Ectodermal cell (in vitro differentiated cells): ENCODE results near the gene ESRRG. TPM values are rescaled to one million over a fixed set of nuclear protein-coding genes. Genes with fewer than 3 reads are reported as not detected.

ENCODE experiments used
- H3K27ac ChIP-seq: 2 replicates; pipeline ENCODE4 v1.7.0; 2013; ENCODE audit warnings: mild to moderate bottlenecking, low read depth, low read length; ENCODE audit not compliant: insufficient read depth, poor library complexity, severe bottlenecking
- H3K27me3 ChIP-seq: 2 replicates; pipeline ENCODE4 v1.7.0; 2013; ENCODE audit warnings: mild to moderate bottlenecking, low read length; ENCODE audit not compliant: insufficient read depth, control insufficient read depth, poor library complexity, severe bottlenecking
- H3K36me3 ChIP-seq: one replicate; pipeline ENCODE4 v1.7.0; 2013; ENCODE audit warnings: low read length; ENCODE audit not compliant: control insufficient read depth, insufficient read depth
- H3K4me1 ChIP-seq: one replicate; pipeline ENCODE4 v1.7.0; 2013; ENCODE audit warnings: low read length; ENCODE audit not compliant: control insufficient read depth, insufficient read depth
- H3K4me3 ChIP-seq: 2 replicates; pipeline ENCODE4 v1.7.0; 2013; ENCODE audit warnings: low read depth, low read length, control low read depth; ENCODE audit not compliant: insufficient read depth
- H3K9me3 ChIP-seq: 2 replicates; pipeline ENCODE4 v1.7.0; 2013; ENCODE audit warnings: mild to moderate bottlenecking, low read length, moderate library complexity; ENCODE audit not compliant: control insufficient read depth
- WGBS, 2 experiments: methylation state at CpG; one replicate each; pipeline ENCODE4 v1.1.7; 2013; ENCODE audit warnings: missing lambda C conversion rate in 2 of 2; 5-methylcytosine and 5-hydroxymethylcytosine counted together
- polyA plus RNA-seq, 4 experiments: library from polyadenylated mRNA; stranded (reverse); fragments of 50-300 nt; gene quantifications; one replicate each; pipeline ENCODE4 v1.2.3, GENCODE V29; 2013

Gene ESRRG
- polyA plus RNA-seq (2013, experiment 1 of 4), result 2.4 TPM
- 2.5 TPM for polyA plus RNA-seq (2013, experiment 2 of 4)
- polyA plus RNA-seq (2013, experiment 3 of 4), result 2.1 TPM
- polyA plus RNA-seq (2013, experiment 4 of 4), result 2.2 TPM

DNA sequence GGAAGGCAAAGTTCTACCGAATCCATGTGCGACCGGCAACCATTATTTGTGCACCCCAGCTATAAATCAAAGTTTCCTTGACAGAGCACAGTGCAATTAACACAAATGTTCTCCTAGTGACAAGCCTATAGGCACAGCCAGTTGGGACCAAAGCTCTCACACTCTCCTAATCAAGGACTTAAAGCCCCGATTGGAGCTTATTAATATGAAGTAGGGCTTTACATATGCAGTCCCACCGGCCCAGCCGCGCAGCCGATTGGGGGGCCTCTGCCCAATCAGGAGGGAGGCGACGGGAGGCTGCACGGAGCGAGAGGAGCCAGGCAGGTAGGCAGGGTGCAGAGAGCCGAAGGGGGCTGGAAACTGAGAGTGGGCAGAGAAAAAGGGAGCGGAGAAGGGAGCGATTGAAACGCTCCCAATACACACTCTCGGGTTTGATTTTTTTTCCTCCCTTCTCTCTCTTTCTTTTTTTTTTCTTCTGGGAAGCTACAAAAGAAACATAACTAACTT is at the start of gene ESRRG:
ESRRG (minus strand) TSS at position 156 of the 507 bp plus-strand sequence; CDS start at position 26, 130 bp downstream.
- no peak within 1 kb of the TSS for H3K27ac ChIP-seq
- no peaks in the 10 kb centered on the region for H3K9me3 ChIP-seq
- H3K4me3 ChIP-seq, result peak within 1 kb of the TSS; percentile 56
- WGBS, 2 experiments, result 0% methylated on average over 17 of the region's 17 CpGs
- no peaks in the 10 kb centered on the region for H3K4me1 ChIP-seq
- H3K36me3 ChIP-seq, result no peaks in the 10 kb centered on the region
- peaks cover 8% of the 10 kb centered on the region for H3K27me3 ChIP-seq

DNA sequence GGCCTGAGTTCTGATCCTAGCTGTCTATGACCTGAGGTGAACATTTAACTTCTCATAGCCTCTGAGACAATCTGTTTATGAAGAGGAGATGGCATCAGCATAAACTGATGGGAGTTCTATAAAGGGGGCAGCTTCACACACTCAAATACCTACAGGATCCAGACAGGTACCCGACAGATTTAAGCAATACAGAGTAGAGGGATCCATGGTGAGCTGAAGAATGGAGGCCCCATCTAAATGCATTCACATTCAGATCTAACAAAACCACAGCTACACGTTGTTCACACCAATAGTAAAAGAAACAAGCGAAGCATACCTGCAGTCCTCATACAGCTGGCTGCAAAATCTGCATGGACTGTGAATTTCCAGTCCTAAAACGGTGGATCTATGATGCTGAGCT is 48.7 kb upstream of the ESRRG start:
- H3K27me3 ChIP-seq, result no peaks in the 10 kb centered on the region
- H3K4me1 ChIP-seq, result no peaks in the 10 kb centered on the region
- H3K4me3 ChIP-seq, result no peak overlapping the region
- no peaks in the 10 kb centered on the region for H3K36me3 ChIP-seq
- no peaks in the 10 kb centered on the region for H3K9me3 ChIP-seq
- WGBS, 2 experiments, result 34 to 41% methylated on average over 4 of the region's 4 CpGs
- H3K27ac ChIP-seq, result no peak overlapping the region

DNA sequence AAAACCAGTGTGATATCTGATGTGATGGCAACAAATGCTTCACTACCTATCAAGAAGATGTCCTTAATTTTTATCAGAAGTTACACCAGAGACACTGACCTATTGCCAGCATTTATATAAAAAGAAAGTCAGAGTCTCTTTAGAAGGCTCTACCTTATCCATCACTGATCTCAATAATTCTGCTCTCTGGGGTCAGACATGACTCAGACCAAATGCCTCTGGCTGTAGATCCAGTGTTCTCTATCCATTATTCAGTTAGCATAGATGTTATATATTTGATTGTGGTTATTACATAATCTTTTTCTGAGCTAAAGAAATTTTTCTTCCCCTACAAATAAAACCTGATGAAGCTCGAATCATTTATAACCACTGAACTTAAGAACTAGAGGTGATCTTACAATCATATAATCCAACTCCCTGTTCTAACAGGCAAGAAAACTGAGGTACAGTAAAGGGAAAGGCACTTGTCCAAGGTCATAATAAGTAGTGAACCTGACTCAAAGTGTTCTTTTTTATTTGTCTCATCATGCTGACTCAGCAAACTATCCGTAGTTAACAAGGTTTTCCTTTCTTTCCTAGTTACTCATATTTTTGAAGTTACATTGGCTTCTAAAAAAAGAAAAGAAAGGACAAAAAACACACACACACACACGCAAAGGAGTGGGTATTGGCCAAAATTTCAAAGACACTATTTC is 43.6 kb upstream of the ESRRG start:
- H3K27ac ChIP-seq, result no peak overlapping the region
- H3K27me3 ChIP-seq, result no peaks in the 10 kb centered on the region
- H3K36me3 ChIP-seq, result no peaks in the 10 kb centered on the region
- WGBS, 2 experiments, result 76 to 94% methylated on average over 2 to 3 of the region's 3 CpGs
- no peaks in the 10 kb centered on the region for H3K9me3 ChIP-seq
- H3K4me3 ChIP-seq, result no peak overlapping the region
- no peaks in the 10 kb centered on the region for H3K4me1 ChIP-seq

DNA sequence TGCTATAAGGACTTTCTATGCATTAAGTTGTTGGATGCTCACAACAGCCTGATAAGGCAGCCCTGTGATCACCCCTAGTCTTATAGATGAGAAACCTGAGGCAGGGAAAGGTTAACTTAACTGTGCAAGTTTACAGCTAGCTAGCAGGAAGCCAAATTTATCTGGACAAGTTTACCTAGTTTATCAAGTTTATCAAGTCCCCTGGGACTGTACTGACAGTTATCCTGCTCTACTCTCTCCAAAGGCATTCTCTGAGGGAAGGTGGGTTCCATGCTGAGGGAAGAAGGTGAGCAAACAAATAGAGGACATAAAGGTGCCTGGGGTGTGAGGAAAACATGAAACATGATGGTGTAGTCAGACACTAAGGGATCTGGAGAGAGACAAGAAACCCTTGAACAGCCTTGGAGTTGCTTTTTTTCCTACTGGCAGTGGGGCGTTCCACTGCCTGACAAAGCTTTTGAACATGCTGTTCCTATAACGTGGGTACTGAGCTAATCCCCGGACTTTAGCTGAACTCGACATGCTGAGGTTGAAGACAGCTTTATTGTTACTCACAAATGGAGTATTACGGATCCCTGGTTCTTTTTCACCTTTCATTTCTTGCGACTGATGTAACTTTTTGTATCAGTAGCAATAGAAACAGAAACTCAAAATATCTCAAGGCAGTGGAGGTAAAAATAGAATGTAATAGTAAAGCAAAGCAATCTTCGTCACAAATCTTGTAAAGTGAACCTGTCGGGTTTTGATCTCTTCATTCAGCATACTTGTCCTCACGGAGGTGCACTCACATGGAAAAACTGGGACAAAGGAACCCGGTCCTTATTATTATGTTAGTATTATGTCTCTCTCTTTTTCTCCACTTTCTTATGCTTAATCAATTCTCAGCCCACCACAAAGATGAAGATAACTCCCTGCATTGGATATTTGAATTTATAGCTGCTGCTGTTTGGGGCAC is 42.4 kb upstream of the ESRRG start:
- Histone ChIP-seq H3K4me3 (no peak overlapping the region), H3K9me3 (no peaks in the 10 kb centered on the region), H3K27me3 (no peaks in the 10 kb centered on the region), H3K27ac (no peak overlapping the region), H3K36me3 (no peaks in the 10 kb centered on the region), H3K4me1 (no peaks in the 10 kb centered on the region)
- 85 to 91% methylated on average over 9 of the region's 10 CpGs for WGBS, 2 experiments

DNA sequence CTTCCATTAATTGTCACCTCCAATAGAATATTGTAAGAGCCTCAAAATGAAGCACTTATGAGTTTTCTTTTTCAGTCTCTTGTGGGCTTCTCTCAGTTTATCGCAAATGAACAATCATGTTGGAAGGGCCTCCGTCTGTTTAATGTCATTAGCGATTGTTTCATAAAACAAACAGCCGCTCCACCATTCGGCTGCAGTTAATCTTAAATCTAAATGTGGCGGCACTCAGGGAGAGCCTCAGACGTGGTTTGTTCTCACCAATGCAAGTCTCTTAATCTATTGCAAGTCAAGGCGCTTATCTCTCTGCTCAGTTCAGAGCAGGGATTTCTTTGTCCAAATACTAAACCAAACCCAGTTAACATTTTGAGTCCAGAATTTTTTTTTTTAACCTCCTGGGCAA is 34.9 kb upstream of the ESRRG start:
- WGBS, 2 experiments, result 84 to 89% methylated on average over 8 of the region's 8 CpGs
- Histone ChIP-seq H3K4me3 (no peak overlapping the region), H3K27me3 (no peaks in the 10 kb centered on the region), H3K4me1 (no peaks in the 10 kb centered on the region), H3K27ac (no peak overlapping the region), H3K36me3 (no peaks in the 10 kb centered on the region), H3K9me3 (no peaks in the 10 kb centered on the region)

DNA sequence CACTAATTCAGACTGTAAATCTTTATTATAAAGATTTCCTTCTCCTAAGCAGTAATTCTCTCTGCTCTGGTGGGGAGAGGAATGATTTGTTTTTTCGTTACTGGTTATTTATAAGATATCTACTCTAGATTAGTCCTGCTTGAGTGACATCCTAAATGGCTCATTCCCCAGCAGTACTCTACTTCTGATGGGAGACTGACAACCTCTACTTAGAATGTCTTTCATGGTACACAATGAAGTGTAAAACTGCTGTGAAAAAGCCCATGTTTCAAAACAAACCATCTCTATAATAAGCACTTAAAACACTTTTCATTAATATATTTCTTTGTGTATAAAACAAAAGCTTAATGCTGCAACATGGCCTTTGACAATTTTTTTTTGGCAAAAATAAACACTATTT is 33.9 kb upstream of the ESRRG start:
- no CpG with 5 or more reads among the region's 1 CpG for WGBS, 2 experiments
- Histone ChIP-seq H3K27ac (no peak overlapping the region), H3K9me3 (no peaks in the 10 kb centered on the region), H3K36me3 (no peaks in the 10 kb centered on the region), H3K27me3 (no peaks in the 10 kb centered on the region), H3K4me3 (no peak overlapping the region), H3K4me1 (no peaks in the 10 kb centered on the region)

DNA sequence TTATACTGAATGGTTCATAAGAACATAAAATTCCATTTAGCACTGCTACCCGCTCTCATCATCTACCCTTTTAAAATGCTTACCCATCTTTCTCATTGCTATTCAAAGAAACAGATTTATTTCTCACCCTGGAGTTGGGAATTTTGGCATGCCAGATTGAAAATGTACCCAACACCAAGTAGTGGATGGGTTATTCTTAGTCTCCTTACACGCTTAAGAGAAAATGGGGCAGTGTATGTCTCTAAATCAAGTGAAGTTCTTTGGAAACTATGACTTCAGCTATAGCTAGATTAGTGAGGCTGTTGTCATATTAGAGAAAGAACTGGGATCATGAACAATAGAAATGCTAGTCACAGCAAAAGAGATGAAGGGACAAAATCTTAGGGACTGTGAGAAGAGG is 27.7 kb upstream of the ESRRG start:
- Histone ChIP-seq H3K36me3 (no peaks in the 10 kb centered on the region), H3K4me1 (peaks cover 9% of the 10 kb centered on the region), H3K4me3 (no peak overlapping the region), H3K9me3 (no peaks in the 10 kb centered on the region), H3K27me3 (no peaks in the 10 kb centered on the region), H3K27ac (no peak overlapping the region)
- 94 to 98% methylated on average over 2 of the region's 2 CpGs for WGBS, 2 experiments

DNA sequence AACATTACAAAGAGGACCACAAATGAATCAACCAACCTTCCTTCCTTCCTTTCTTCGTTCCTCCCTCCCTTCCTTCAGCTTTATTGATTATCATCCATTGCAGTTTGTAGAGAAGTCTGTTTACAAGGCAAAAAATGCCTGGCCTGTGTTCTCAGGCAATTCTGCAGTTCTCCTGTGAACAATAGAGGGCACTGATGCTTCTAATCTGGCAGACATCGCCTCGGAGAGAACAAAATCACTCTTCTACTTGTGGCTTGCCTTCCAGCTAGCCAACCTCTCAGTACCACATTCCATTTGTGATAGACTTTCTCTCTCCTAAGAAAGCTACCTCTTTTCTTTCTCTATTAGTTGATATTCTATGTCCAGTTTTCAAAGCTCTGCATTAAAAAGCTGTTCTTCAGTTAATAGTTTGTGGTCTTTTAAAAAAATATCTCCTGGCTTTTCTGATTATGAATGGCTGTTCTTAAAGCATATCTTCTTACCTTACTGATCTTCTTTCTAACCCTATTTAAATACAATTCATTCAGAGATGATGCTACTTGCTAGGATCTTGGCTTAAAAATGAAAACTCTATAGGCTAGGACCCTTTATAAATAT is 26.9 kb upstream of the ESRRG start:
- no peaks in the 10 kb centered on the region for H3K27me3 ChIP-seq
- no peak overlapping the region for H3K4me3 ChIP-seq
- H3K36me3 ChIP-seq, result no peaks in the 10 kb centered on the region
- no peak overlapping the region for H3K27ac ChIP-seq
- peaks cover 9% of the 10 kb centered on the region for H3K4me1 ChIP-seq
- no peaks in the 10 kb centered on the region for H3K9me3 ChIP-seq
- 12 to 13% methylated on average over 3 of the region's 3 CpGs for WGBS, 2 experiments

DNA sequence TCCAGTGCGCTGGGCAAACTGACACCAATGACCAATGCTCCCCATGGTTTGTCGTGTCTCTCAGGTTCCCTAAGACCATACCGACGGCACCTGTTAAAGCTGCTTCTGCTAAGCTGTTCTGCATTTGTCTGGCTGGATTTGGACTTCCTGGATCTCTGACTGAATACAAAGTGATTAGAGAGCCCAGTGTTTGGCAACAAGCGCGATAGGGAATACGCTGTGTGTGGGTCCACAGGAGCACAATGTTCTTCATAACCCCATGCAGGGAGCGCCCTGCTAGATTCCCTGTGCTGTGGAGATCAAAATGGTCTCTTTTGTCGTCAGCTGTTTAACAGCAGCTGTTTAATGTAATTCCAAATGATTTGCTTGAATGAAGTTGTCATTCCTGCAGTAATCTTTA is 26.0 kb upstream of the ESRRG start:
- no peaks in the 10 kb centered on the region for H3K27me3 ChIP-seq
- no peaks in the 10 kb centered on the region for H3K36me3 ChIP-seq
- peaks cover 9% of the 10 kb centered on the region for H3K4me1 ChIP-seq
- no peak overlapping the region for H3K27ac ChIP-seq
- H3K9me3 ChIP-seq, result no peaks in the 10 kb centered on the region
- 77 to 84% methylated on average over 9 of the region's 9 CpGs for WGBS, 2 experiments
- no peak overlapping the region for H3K4me3 ChIP-seq

DNA sequence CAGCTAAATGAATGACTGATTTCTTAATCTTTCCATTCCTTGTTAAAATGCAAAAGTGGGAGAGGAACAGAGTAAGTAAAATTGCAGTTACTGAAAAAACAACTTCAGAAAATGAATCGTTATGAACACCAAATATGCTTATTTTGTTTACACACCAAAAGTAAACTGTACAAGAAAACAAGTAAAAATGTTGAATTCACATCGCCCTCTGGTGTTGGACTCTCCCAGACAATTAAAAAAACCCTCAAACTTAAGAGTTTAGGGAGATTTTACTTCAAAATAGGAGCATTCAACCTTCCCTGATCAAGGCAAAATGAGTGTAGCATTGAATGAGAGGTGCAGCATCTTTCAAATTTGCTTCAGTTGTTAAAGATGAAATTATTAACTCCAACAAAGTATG is 19.4 kb upstream of the ESRRG start:
- Histone ChIP-seq H3K4me1 (peaks cover 6% of the 10 kb centered on the region), H3K27ac (no peak overlapping the region), H3K27me3 (no peaks in the 10 kb centered on the region), H3K4me3 (no peak overlapping the region), H3K9me3 (no peaks in the 10 kb centered on the region), H3K36me3 (no peaks in the 10 kb centered on the region)
- 72 to 80% methylated on average over 2 of the region's 2 CpGs for WGBS, 2 experiments
